ENCODE measurements around the gene DHRS7C. TPM values are rescaled to one million over a fixed set of nuclear protein-coding genes. Genes with fewer than 3 reads are reported as not detected.

DHRS7C gene
- total and polyA plus RNA-seq, 2 experiments from 2014 or later = 0.63 TPM; not detected in 1

GRCh38 chr17:9814337-9814945 is 23.0 kb upstream of the DHRS7C start:
- no peak for TF ChIP-seq CTCF (IDR thresholded peaks at IDR 0.05; ENCODE audit: low read depth, low read length)
- no peak for DNase-seq (ENCODE audit: low read depth in 1 of 2, low spot score in 1 of 2)
- Histone ChIP-seq H3K36me3 (no peaks in the 10 kb centered on the region), H3K9me3 (ENCODE audit: low read depth) (no peaks in the 10 kb centered on the region), H3K27me3 (no peaks in the 10 kb centered on the region), H3K4me3 (no peak overlapping the region), H3K4me1 (ENCODE audit: low read depth) (peaks cover 19% of the 10 kb centered on the region), H3K27ac (no peak overlapping the region)

GRCh38 chr17:9813166-9813565 is 21.8 kb upstream of the DHRS7C start:
- Histone ChIP-seq H3K36me3 (no peaks in the 10 kb centered on the region), H3K27ac (no peak overlapping the region), H3K4me3 (no peak overlapping the region), H3K4me1 (ENCODE audit: low read depth) (peaks cover 19% of the 10 kb centered on the region), H3K27me3 (no peaks in the 10 kb centered on the region), H3K9me3 (ENCODE audit: low read depth) (no peaks in the 10 kb centered on the region)
- DNase-seq (ENCODE audit: low read depth in 1 of 2, low spot score in 1 of 2) = no peak
- no peak for TF ChIP-seq CTCF (IDR thresholded peaks at IDR 0.05; ENCODE audit: low read depth, low read length)

GRCh38 chr17:9811537-9811936 is 20.1 kb upstream of the DHRS7C start:
- no peak overlapping the region for H3K4me3 ChIP-seq
- DNase-seq (ENCODE audit: low read depth in 1 of 2, low spot score in 1 of 2) = peak in 1 of 2 donors; percentile 80
- TF ChIP-seq CTCF (IDR thresholded peaks at IDR 0.05; ENCODE audit: low read depth, low read length) = no peak
- peak overlapping the region; percentile 59 for H3K27ac ChIP-seq
- no peaks in the 10 kb centered on the region for H3K9me3 ChIP-seq (ENCODE audit: low read depth)
- no peaks in the 10 kb centered on the region for H3K27me3 ChIP-seq
- peaks cover 19% of the 10 kb centered on the region for H3K4me1 ChIP-seq (ENCODE audit: low read depth)
- H3K36me3 ChIP-seq = no peaks in the 10 kb centered on the region

- Histone ChIP-seq H3K36me3 (no peaks in the 10 kb centered on the region), H3K27me3 (no peaks in the 10 kb centered on the region), H3K9me3 (ENCODE audit: low read depth) (no peaks in the 10 kb centered on the region), H3K4me3 (no peak overlapping the region), H3K27ac (peak overlapping the region; percentile 59), H3K4me1 (ENCODE audit: low read depth) (peaks cover 19% of the 10 kb centered on the region)
- no peak for TF ChIP-seq CTCF (IDR thresholded peaks at IDR 0.05; ENCODE audit: low read depth, low read length)
- no peak for DNase-seq (ENCODE audit: low read depth in 1 of 2, low spot score in 1 of 2)
These were observed 19.7 kb upstream of the DHRS7C start for GRCh38 chr17:9811086-9811485.

- Histone ChIP-seq H3K36me3 (no peaks in the 10 kb centered on the region), H3K4me1 (ENCODE audit: low read depth) (peaks cover 19% of the 10 kb centered on the region), H3K27me3 (no peaks in the 10 kb centered on the region), H3K27ac (peak overlapping the region; percentile 59), H3K4me3 (no peak overlapping the region), H3K9me3 (ENCODE audit: low read depth) (no peaks in the 10 kb centered on the region)
- no peak for TF ChIP-seq CTCF (IDR thresholded peaks at IDR 0.05; ENCODE audit: low read depth, low read length)
- DNase-seq (ENCODE audit: low read depth in 1 of 2, low spot score in 1 of 2) = peak in 1 of 2 donors; percentile 51
These were observed 18.9 kb upstream of the DHRS7C start for GRCh38 chr17:9810100-9810949.
